HCT116 (cell line): ENCODE measurements around the gene UBASH3B. TPM values are rescaled to one million over a fixed set of nuclear protein-coding genes. Genes with fewer than 3 reads are reported as not detected.

Experiments
- ATAC-seq: fragments of 200-7000 bp; cut with Tn5 transposase; 2 replicates; pipeline ENCODE4 v1.9.1; 2020; ENCODE audit warnings: mild to moderate bottlenecking, moderate library complexity
- BruUV-seq: library from RNA; stranded (reverse); fragments of 400-500 nt; replicated peaks from 2 replicates; lab custom pipeline; 2021; lab: Mats Ljungman, UMichigan
- CTCF ChIA-PET: fragments of 300-600 bp; sonication (Branson Sonifier 250); formaldehyde crosslinking; loops from one replicate; lab custom pipeline; 2021; ENCODE audit warnings: antibody characterized with exemption; lab: Charles Lee
- POLR2A ChIA-PET: fragments of 300-600, 350-600 bp; sonication (Branson Sonifier 250); formaldehyde crosslinking; loops from one replicate; lab custom pipeline; 2021; ENCODE audit warnings: antibody characterized with exemption; lab: Charles Lee
- RAD21 ChIA-PET, 2 experiments: fragments of 300-600 bp; sonication (Branson Sonifier 250); formaldehyde crosslinking; loops; one replicate each; lab custom pipeline; 2023; ENCODE audit warnings: low total read pairs in 2 of 2; ENCODE audit not compliant: uncharacterized antibody in 2 of 2, unreplicated experiment in 2 of 2, low non-redundant PET in 1 of 2; lab: Charles Lee
- DNase-seq: peaks from one replicate; pipeline ENCODE4 v3.0.0-alpha.2; 2010; ENCODE audit warnings: low read depth, low spot score
- H2AFZ ChIP-seq: fragments of 200-600 bp; shearing (Covaris generic), sonication (generic); 2 replicates; pipeline ENCODE4 v1.6.1; 2017; ENCODE audit warnings: low read depth, mixed run types, mixed read lengths, antibody characterized with exemption, low read length; ENCODE audit not compliant: poor library complexity, severe bottlenecking
- H3K27ac ChIP-seq: 2 replicates; pipeline ENCODE4 v1.5.1; 2012; ENCODE audit warnings: low read depth, low read length
- H3K27me3 ChIP-seq: fragments of 200-600 bp; sonication (generic); 2 replicates; pipeline ENCODE4 v1.6.1; 2016; ENCODE audit warnings: mixed run types, low read length, mixed read lengths; ENCODE audit not compliant: insufficient read depth
- H3K36me3 ChIP-seq, 2 experiments: fragments of 200-500 bp in 1 of 2; fragments of 200-600 bp in 1 of 2; sonication (Bioruptor generic) in 1 of 2; sonication (generic) in 1 of 2; 2 replicates each; pipeline versions ENCODE4 v1.5.1 to v1.6.1; 2014 to 2016; ENCODE audit warnings: low read length in 2 of 2, inconsistent platforms in 1 of 2, mixed read lengths in 1 of 2, mixed run types in 1 of 2; ENCODE audit not compliant: insufficient read depth in 2 of 2, control insufficient read depth in 1 of 2
- H3K4me1 ChIP-seq, 2 experiments: fragments of 200-600 bp in 1 of 2; sonication (generic) in 1 of 2; 2 replicates each; pipeline versions ENCODE4 v1.5.1 to v1.6.1; 2012 to 2017; ENCODE audit warnings: low read length in 2 of 2, inconsistent platforms in 1 of 2, mild to moderate bottlenecking in 1 of 2, mixed read lengths in 1 of 2, mixed run types in 1 of 2, moderate library complexity in 1 of 2; ENCODE audit not compliant: insufficient read depth in 2 of 2, control insufficient read depth in 1 of 2
- H3K4me2 ChIP-seq: fragments of 200-600 bp; sonication (generic); 2 replicates; pipeline ENCODE4 v1.6.1; 2017; ENCODE audit warnings: mixed run types, low read length, mixed read lengths
- H3K4me3 ChIP-seq, 2 experiments: fragments of 200-600 bp in 1 of 2; sonication (generic) in 1 of 2; replicated peaks in 1 of 2; 2 replicates each; pipeline ENCODE4 v1.5.1; 2011 to 2016; ENCODE audit warnings: low read length in 2 of 2, control low read depth in 1 of 2, low read depth in 1 of 2, mild to moderate bottlenecking in 1 of 2, mixed read lengths in 1 of 2, mixed run types in 1 of 2
- H3K79me2 ChIP-seq: fragments of 200-600 bp; sonication (generic); 2 replicates; pipeline ENCODE4 v1.6.1; 2017; ENCODE audit warnings: mild to moderate bottlenecking, mixed run types, low read length, moderate library complexity, mixed read lengths; ENCODE audit not compliant: insufficient read depth
- H3K9ac ChIP-seq: fragments of 200-600 bp; sonication (generic); 2 replicates; pipeline ENCODE4 v1.6.1; 2016; ENCODE audit warnings: low read length, mixed read lengths
- H3K9me2 ChIP-seq: fragments of 200-600 bp; sonication (generic), shearing (Covaris generic); 2 replicates; pipeline ENCODE4 v1.6.1; 2017; ENCODE audit warnings: mixed run types, mild to moderate bottlenecking, moderate library complexity; ENCODE audit not compliant: insufficient read depth
- H3K9me3 ChIP-seq, 2 experiments: fragments of 200-500 bp in 1 of 2; fragments of 200-600 bp in 1 of 2; sonication (Bioruptor generic) in 1 of 2; sonication (generic) in 1 of 2; 2 replicates each; pipeline ENCODE4 v1.6.1; 2014 to 2017; ENCODE audit warnings: low read length in 2 of 2, mixed read lengths in 2 of 2, inconsistent platforms in 1 of 2, low read depth in 1 of 2, mild to moderate bottlenecking in 1 of 2, mixed run types in 1 of 2, moderate library complexity in 1 of 2; ENCODE audit not compliant: control insufficient read depth in 1 of 2, insufficient read depth in 1 of 2
- H4K20me1 ChIP-seq: fragments of 200-600 bp; sonication (generic), shearing (Covaris generic); 2 replicates; pipeline ENCODE4 v1.6.1; 2017; ENCODE audit warnings: mixed run types, mild to moderate bottlenecking, moderate library complexity; ENCODE audit not compliant: insufficient read depth
- CEBPB ChIP-seq: IDR thresholded peaks from 2 replicates; pipeline ENCODE4 v1.6.1; 2012; ENCODE audit warnings: low read depth
- CTCF ChIP-seq, 3 experiments: fragments of 200-600 bp in 1 of 3; sonication (generic) in 1 of 3; IDR thresholded peaks in 2 of 3; conservative IDR thresholded peaks in 1 of 3; 2 replicates each; pipeline ENCODE4 v1.5.1; 2012 to 2017; ENCODE audit warnings: low read depth in 2 of 3, low read length in 2 of 3, antibody characterized with exemption in 1 of 3, borderline replicate concordance in 1 of 3, control low read depth in 1 of 3, mild to moderate bottlenecking in 1 of 3, mixed read lengths in 1 of 3, mixed run types in 1 of 3, moderate library complexity in 1 of 3; ENCODE audit not compliant: insufficient read depth in 1 of 3
- EGR1 ChIP-seq: IDR thresholded peaks from 2 replicates; pipeline ENCODE4 v1.6.1; 2012; ENCODE audit warnings: low read depth
- ELF1 ChIP-seq: IDR thresholded peaks from 2 replicates; pipeline ENCODE4 v1.6.1; 2012; ENCODE audit warnings: low read depth, borderline replicate concordance
- FOSL1 ChIP-seq: IDR thresholded peaks from 2 replicates; pipeline ENCODE4 v1.6.1; 2012; ENCODE audit warnings: low read depth
- POLR2A ChIP-seq: IDR thresholded peaks from 2 replicates; pipeline ENCODE4 v1.7.0; 2011; ENCODE audit warnings: borderline replicate concordance; ENCODE audit not compliant: insufficient read depth, insufficient read length; ENCODE audit errors: extremely low read depth
- RAD21 ChIP-seq: IDR thresholded peaks from 2 replicates; pipeline ENCODE4 v1.6.1; 2012; ENCODE audit warnings: low read depth, mild to moderate bottlenecking
- REST ChIP-seq: IDR thresholded peaks from 2 replicates; pipeline ENCODE4 v1.6.1; 2012; ENCODE audit warnings: low read depth
- SIN3A ChIP-seq: IDR thresholded peaks from 2 replicates; pipeline ENCODE4 v1.6.1; 2012; ENCODE audit warnings: low read depth
- SP1 ChIP-seq: IDR thresholded peaks from 2 replicates; pipeline ENCODE4 v1.6.1; 2012; ENCODE audit warnings: low read depth
- SRF ChIP-seq: IDR thresholded peaks from 2 replicates; pipeline ENCODE4 v1.6.1; 2012; ENCODE audit warnings: low read depth
- TCF7L2 ChIP-seq: IDR thresholded peaks from 2 replicates; pipeline ENCODE4 v1.7.0; 2011; ENCODE audit warnings: borderline replicate concordance, inconsistent platforms; ENCODE audit not compliant: insufficient read depth, insufficient read length; ENCODE audit errors: extremely low read depth
- YY1 ChIP-seq: IDR thresholded peaks from 2 replicates; pipeline ENCODE4 v1.6.1; 2011; ENCODE audit warnings: low read length, low read depth, moderate library complexity, mild to moderate bottlenecking; ENCODE audit not compliant: insufficient replicate concordance; ENCODE audit errors: extremely low read depth
- intact Hi-C: fragments of 100-400 bp; cut with micrococcal nuclease; formaldehyde crosslinking; loops from 2 replicates; pipeline ENCODE4 v1.10.0; 2022
- total RNA-seq: library from RNA; stranded (reverse); gene quantifications from one replicate; pipeline ENCODE4 v1.2.1, GENCODE V29; 2021; ENCODE audit not compliant: unreplicated experiment

Gene UBASH3B
- total RNA-seq, 1 experiment from 2014 or later, result 40.3 TPM

- Histone ChIP-seq H3K36me3 (no peaks in the 10 kb centered on the region), H3K9ac (no peak overlapping the region), H3K27me3 (no peaks in the 10 kb centered on the region), H3K4me3 (no peak overlapping the region), H3K9me2 (no peaks in the 10 kb centered on the region), H3K4me1 (peaks cover 17 to 40% of the 10 kb centered on the region in 2 experiments), H3K9me3 (no peaks in the 10 kb centered on the region), H4K20me1 (no peaks in the 10 kb centered on the region), H2AFZ (no peak overlapping the region), H3K27ac (no peak overlapping the region), H3K4me2 (peak overlapping the region; percentile 11), H3K79me2 (peaks cover 15% of the 10 kb centered on the region)
- DNase-seq (no peak), ATAC-seq (no peak)
- POLR2A ChIA-PET, result no interaction called here
- CTCF ChIA-PET, result no interaction called here
- intact Hi-C loops, result no loop called here
- TF ChIP-seq ELF1, result no peak
- no peak for TF ChIP-seq CTCF (IDR thresholded peaks at IDR 0.05 in 2 of 3, conservative IDR thresholded peaks at IDR 0.05 in 1 of 3; ENCODE audit: borderline replicate concordance in 1 of 3, insufficient read depth in 1 of 3, low read depth in 2 of 3, low read length in 2 of 3)
- TF ChIP-seq EGR1, result no peak
- no peak for TF ChIP-seq YY1
- no peak for TF ChIP-seq SP1
- TF ChIP-seq SIN3A, result no peak
- TF ChIP-seq RAD21, result no peak
- TF ChIP-seq SRF, result no peak
- no peak for TF ChIP-seq FOSL1
- TF ChIP-seq POLR2A, result no peak
- RAD21 ChIA-PET, result no interaction called here
- BruUV-seq, result no TSS peak
Observed at GRCh38 chr11:122707111-122707510, 51.6 kb downstream of the UBASH3B start.

GRCh38 chr11:122707901-122708300 is 52.4 kb downstream of the UBASH3B start:
- CTCF ChIA-PET, result no interaction called here
- Histone ChIP-seq H2AFZ (no peak overlapping the region), H3K79me2 (peaks cover 15% of the 10 kb centered on the region), H3K4me2 (peak overlapping the region; percentile 69), H3K9me3 (no peaks in the 10 kb centered on the region), H3K27ac (no peak overlapping the region), H3K36me3 (no peaks in the 10 kb centered on the region), H4K20me1 (no peaks in the 10 kb centered on the region), H3K9ac (no peak overlapping the region), H3K9me2 (no peaks in the 10 kb centered on the region), H3K4me1 (peaks cover 17 to 40% of the 10 kb centered on the region in 2 experiments), H3K4me3 (no peak overlapping the region), H3K27me3 (no peaks in the 10 kb centered on the region)
- RAD21 ChIA-PET, result no interaction called here
- ATAC-seq, result no peak
- no peak for DNase-seq
- TF ChIP-seq SRF, result no peak
- no peak for TF ChIP-seq TCF7L2
- TF ChIP-seq CEBPB, result no peak
- TF ChIP-seq RAD21, result no peak
- TF ChIP-seq REST, result no peak
- POLR2A ChIA-PET, result no interaction called here
- intact Hi-C loops, result no loop called here
- no TSS peak for BruUV-seq
